Measurements from ENCODE around the gene SS18.

DNA sequence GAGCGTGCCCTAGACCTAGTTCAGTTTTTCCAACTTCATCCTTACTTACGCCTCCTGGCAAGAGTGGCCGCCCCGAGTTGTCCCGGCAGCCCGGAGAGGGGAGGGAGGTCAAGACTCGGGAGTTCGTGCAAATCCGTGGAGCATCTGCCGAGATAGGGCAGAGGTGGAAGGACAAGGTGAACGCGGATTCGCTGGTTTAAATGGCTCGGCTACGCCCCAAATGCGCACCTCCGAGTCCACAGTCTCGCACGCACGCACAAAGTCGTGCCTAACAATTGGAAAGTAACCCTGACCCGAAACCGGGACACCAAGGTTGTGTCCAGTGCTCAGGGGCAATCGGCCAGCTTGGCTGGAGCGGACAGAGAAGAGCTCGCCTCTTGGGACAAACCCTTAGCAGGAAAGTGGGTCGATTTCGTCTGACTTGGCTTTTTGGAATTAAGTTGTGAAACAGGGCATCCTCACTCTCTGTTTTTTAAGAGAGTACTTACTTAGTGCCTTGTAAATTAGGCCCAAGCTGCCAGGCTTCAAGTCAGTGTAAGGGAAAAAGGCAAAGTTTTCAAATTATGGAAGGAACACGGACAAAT lies 726 bp upstream of the SS18 start:
- TF ChIP-seq, protein P1, sequence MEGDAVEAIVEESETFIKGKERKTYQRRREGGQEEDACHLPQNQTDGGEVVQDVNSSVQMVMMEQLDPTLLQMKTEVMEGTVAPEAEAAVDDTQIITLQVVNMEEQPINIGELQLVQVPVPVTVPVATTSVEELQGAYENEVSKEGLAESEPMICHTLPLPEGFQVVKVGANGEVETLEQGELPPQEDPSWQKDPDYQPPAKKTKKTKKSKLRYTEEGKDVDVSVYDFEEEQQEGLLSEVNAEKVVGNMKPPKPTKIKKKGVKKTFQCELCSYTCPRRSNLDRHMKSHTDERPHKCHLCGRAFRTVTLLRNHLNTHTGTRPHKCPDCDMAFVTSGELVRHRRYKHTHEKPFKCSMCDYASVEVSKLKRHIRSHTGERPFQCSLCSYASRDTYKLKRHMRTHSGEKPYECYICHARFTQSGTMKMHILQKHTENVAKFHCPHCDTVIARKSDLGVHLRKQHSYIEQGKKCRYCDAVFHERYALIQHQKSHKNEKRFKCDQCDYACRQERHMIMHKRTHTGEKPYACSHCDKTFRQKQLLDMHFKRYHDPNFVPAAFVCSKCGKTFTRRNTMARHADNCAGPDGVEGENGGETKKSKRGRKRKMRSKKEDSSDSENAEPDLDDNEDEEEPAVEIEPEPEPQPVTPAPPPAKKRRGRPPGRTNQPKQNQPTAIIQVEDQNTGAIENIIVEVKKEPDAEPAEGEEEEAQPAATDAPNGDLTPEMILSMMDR (IDR thresholded peaks at IDR 0.05; ENCODE audit: insufficient read depth, low read length, poor library complexity, severe bottlenecking), result no peak
- no peak for TF ChIP-seq EZH2phosphoT487 (conservative IDR thresholded peaks at IDR 0.05; ENCODE audit: low read length)
